Measurements from ENCODE around the gene RELN.

DNA sequence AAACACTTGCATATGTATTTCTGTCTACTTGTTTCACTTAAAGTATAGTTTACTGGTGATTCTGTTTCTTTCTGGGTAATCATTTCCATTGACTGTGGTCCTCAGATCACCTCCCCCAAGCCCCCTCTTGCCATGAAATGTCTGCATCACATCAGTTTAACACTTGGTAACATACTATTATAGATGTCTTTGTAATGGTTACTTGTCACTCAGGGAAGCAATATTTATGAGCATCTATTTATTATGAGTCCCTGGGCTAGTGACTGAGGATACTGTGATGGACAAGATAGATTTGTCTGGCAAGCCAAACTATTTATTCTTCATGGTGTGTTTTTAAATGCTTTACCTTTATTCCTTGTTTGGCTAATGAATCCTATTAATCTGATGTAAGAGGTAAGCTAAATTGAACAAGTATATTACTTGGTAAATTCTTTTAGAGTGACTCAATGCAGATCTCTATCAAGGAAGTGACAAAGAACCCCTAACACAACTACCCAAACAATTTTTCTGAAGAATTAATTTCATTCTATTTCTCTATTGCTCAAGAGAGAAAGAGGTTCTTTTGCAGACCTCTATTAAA, 270.9 kb downstream of the RELN start:
- TF ChIP-seq, protein P1, sequence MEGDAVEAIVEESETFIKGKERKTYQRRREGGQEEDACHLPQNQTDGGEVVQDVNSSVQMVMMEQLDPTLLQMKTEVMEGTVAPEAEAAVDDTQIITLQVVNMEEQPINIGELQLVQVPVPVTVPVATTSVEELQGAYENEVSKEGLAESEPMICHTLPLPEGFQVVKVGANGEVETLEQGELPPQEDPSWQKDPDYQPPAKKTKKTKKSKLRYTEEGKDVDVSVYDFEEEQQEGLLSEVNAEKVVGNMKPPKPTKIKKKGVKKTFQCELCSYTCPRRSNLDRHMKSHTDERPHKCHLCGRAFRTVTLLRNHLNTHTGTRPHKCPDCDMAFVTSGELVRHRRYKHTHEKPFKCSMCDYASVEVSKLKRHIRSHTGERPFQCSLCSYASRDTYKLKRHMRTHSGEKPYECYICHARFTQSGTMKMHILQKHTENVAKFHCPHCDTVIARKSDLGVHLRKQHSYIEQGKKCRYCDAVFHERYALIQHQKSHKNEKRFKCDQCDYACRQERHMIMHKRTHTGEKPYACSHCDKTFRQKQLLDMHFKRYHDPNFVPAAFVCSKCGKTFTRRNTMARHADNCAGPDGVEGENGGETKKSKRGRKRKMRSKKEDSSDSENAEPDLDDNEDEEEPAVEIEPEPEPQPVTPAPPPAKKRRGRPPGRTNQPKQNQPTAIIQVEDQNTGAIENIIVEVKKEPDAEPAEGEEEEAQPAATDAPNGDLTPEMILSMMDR (IDR thresholded peaks at IDR 0.05), result no peak
- no peak for TF ChIP-seq POLR2AphosphoS5 (IDR thresholded peaks at IDR 0.05)
- no peak for TF ChIP-seq POLR2A (IDR thresholded peaks at IDR 0.05)
